ENCODE data around the gene CD86. TPM values are rescaled to one million over a fixed set of nuclear protein-coding genes. Genes with fewer than 3 reads are reported as not detected.

Gene CD86, protein sequence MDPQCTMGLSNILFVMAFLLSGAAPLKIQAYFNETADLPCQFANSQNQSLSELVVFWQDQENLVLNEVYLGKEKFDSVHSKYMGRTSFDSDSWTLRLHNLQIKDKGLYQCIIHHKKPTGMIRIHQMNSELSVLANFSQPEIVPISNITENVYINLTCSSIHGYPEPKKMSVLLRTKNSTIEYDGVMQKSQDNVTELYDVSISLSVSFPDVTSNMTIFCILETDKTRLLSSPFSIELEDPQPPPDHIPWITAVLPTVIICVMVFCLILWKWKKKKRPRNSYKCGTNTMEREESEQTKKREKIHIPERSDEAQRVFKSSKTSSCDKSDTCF
- under 1 TPM; 0.08 to 0.12 TPM for total RNA-seq

GRCh38 chr3:122055215-122055614 lies at the start of gene CD86:
TSS of gene CD86 (plus strand) at chr3:122055362. CDS start at chr3:122055490, 128 bp downstream.
- H3K4me1 Mint-ChIP-seq, result peaks cover 2% of the 10 kb centered on the region
- H3K9me3 Mint-ChIP-seq, result no peaks in the 10 kb centered on the region
- H3K4me3 Mint-ChIP-seq, result no peak within 1 kb of the TSS
- H3K27me3 Mint-ChIP-seq, result peaks cover 51% of the 10 kb centered on the region
- no peak for DNase-seq
- no peaks in the 10 kb centered on the region for H3K36me3 Mint-ChIP-seq
- H3K27ac Mint-ChIP-seq, result no peak within 1 kb of the TSS

GRCh38 chr3:122006267-122006666 lies 48.9 kb upstream of the CD86 start:
- Mint-ChIP-seq H3K27me3 (peaks cover 35% of the 10 kb centered on the region), H3K27ac (no peak overlapping the region), H3K4me1 (peaks cover 12% of the 10 kb centered on the region), H3K9me3 (no peaks in the 10 kb centered on the region), H3K36me3 (no peaks in the 10 kb centered on the region), H3K4me3 (no peak overlapping the region)
- DNase-seq, result no peak

DNA sequence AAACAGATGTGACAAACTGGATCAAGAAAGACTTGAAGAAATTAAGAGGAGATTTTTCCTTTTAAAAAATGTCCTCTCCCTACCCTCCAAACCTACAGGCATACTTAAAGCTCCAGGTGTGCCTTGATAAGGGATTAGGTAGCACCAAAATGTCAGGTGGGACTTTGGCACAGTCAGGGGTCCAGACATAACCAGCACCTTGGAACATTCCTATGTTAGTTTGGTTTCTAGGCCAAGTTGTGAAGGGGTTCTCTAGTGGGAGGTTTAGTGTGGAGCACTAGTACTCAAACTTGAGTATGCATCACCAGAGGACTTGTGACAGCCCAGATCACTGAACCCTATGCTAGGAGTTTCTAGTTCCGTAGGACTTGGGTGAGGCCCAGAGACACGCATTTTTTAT lies 47.0 kb upstream of the CD86 start:
- Mint-ChIP-seq H3K36me3 (no peaks in the 10 kb centered on the region), H3K27ac (no peak overlapping the region), H3K9me3 (no peaks in the 10 kb centered on the region), H3K4me1 (peaks cover 15% of the 10 kb centered on the region), H3K4me3 (no peak overlapping the region), H3K27me3 (peaks cover 27% of the 10 kb centered on the region)
- DNase-seq, result no peak

GRCh38 chr3:122010506-122010905 lies 44.7 kb upstream of the CD86 start:
- Mint-ChIP-seq H3K4me3 (no peak overlapping the region), H3K4me1 (peaks cover 5% of the 10 kb centered on the region), H3K27me3 (peaks cover 17% of the 10 kb centered on the region), H3K9me3 (no peaks in the 10 kb centered on the region), H3K36me3 (no peaks in the 10 kb centered on the region), H3K27ac (no peak overlapping the region)
- no peak for DNase-seq

GRCh38 chr3:122011396-122011795 lies 43.8 kb upstream of the CD86 start:
- Mint-ChIP-seq H3K36me3 (no peaks in the 10 kb centered on the region), H3K27me3 (peaks cover 19% of the 10 kb centered on the region), H3K27ac (no peak overlapping the region), H3K9me3 (no peaks in the 10 kb centered on the region), H3K4me1 (peaks cover 5% of the 10 kb centered on the region), H3K4me3 (no peak overlapping the region)
- DNase-seq, result no peak

DNA sequence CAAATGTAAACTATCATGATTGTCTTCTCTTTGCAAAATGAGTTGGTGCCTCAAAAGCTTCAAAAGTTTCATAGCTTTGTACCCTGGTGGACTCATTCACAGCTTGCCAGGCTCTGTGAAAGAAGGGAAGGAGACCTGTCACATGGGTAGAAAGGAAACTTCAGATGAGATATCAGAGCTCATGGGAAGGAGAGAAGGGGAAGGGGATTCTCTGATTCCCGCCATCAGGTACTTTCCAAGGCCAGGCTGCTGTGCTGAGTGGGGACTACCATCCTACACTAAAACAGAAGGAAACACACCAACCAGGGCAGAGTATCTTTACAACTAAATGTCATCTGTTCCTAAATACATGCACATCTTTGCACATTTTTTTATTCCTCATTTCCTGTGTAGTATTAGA lies 42.3 kb upstream of the CD86 start:
- peaks cover 5% of the 10 kb centered on the region for H3K4me1 Mint-ChIP-seq
- H3K27ac Mint-ChIP-seq, result no peak overlapping the region
- no peak overlapping the region for H3K4me3 Mint-ChIP-seq
- no peaks in the 10 kb centered on the region for H3K9me3 Mint-ChIP-seq
- DNase-seq, result no peak
- no peaks in the 10 kb centered on the region for H3K36me3 Mint-ChIP-seq
- peaks cover 30% of the 10 kb centered on the region for H3K27me3 Mint-ChIP-seq

GRCh38 chr3:122013448-122013925 lies 41.7 kb upstream of the CD86 start:
- Mint-ChIP-seq H3K36me3 (no peaks in the 10 kb centered on the region), H3K4me3 (no peak overlapping the region), H3K4me1 (peaks cover 5% of the 10 kb centered on the region), H3K27me3 (peaks cover 35% of the 10 kb centered on the region), H3K9me3 (no peaks in the 10 kb centered on the region), H3K27ac (no peak overlapping the region)
- no peak for DNase-seq

DNA sequence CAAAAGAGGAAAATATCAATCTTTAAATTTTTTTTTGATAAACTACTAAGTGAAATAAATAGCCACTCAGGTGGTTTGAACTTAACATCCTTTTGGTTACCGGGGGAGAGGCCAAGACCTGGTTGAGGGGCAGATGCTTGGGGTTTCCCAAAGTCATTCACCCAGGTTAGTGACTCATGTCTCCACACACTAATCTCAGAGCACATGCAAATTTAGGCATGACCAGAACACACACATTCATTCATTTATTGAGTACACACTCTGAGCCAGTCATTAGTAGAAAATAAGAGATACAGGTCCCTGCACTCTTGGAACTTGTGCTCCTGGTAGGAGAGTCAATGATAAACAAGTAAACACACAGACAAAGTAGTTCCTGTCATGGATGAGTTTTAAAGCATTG lies 40.4 kb upstream of the CD86 start:
- DNase-seq, result peak; percentile 21

DNA sequence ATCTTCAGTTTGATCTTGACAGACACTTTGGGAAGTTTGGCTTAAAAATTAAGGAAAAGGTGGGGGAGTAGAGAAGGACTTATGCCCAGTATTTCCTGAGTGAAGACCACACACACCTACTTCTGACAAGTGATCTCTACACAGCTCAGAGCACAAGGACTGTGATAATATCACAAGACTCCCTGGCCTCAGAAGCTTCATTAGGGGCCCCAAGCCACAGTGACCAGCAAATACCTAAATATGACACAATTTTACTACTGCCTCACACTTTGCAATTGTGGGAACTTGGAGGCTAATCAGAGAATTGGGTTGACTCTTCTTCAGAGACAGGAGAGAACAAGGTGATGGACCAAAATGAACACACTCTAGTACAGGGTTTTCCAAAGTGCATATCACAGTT lies 35.7 kb upstream of the CD86 start:
- Mint-ChIP-seq H3K27me3 (peaks cover 64% of the 10 kb centered on the region), H3K4me1 (peaks cover 2% of the 10 kb centered on the region), H3K36me3 (no peaks in the 10 kb centered on the region), H3K4me3 (no peak overlapping the region), H3K9me3 (no peaks in the 10 kb centered on the region), H3K27ac (no peak overlapping the region)
- no peak for DNase-seq

More for the DNA sequence above, 40.4 kb upstream of the CD86 start:
- Mint-ChIP-seq H3K4me3 (no peak overlapping the region), H3K9me3 (no peaks in the 10 kb centered on the region), H3K36me3 (no peaks in the 10 kb centered on the region), H3K4me1 (peaks cover 5% of the 10 kb centered on the region), H3K27ac (no peak overlapping the region), H3K27me3 (peaks cover 47% of the 10 kb centered on the region)

DNA sequence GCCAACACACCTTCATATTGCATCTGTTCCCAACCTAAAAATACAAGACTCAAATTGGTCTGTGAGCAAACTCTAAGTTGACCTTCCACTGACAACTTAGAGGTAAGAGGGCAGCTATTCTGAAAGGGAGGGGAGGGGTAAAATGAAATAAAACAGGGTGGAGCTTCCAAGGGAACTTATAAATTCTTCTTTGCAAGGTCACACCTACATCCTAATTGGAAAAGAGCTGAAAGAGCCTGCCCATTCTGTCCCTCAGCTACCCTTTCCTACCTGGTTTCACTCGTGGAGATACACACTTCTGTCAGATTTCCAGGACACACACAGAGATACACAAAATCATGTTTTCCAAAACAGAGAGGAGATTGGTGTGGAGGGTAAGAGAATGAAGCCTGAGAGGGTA lies 34.1 kb upstream of the CD86 start:
- H3K36me3 Mint-ChIP-seq, result no peaks in the 10 kb centered on the region
- no peak overlapping the region for H3K27ac Mint-ChIP-seq
- DNase-seq, result no peak
- H3K9me3 Mint-ChIP-seq, result no peaks in the 10 kb centered on the region
- H3K27me3 Mint-ChIP-seq, result peaks cover 61% of the 10 kb centered on the region
- no peaks in the 10 kb centered on the region for H3K4me1 Mint-ChIP-seq
- no peak overlapping the region for H3K4me3 Mint-ChIP-seq

DNA sequence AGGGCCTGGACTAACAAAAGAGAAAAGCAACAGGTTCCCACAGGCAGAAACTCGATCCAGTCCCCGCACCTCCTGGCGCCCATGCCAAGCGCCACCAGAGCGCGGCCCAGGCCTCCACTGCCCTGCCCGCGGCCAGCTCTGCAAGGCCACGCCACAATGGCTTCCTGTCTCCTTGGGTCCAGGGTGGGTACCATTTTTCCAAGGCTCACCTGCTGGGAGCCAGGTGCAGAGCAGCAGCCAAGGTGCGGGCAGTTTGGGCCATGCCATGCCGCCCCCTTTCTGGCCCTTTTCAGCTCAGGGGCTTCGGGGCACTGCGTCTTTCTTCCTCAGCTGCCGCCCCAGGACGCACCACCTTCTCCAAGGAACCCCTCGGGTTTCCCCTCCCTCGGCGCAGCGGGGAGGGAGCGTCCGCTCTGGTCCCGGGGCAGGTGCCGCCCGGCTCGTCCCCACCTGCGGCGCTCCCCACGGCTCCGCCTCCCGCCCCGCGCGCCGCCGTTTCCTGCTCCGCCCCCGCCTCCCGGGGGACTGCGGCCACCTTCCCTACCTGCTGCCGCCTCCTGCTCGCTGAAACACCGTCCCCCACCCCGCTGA lies 33.3 kb upstream of the CD86 start, which contains the start of gene ILDR1:
Gene ILDR1, minus strand, starts transcription at position 437 of the 591 bp plus-strand sequence. Its CDS starts 170 bp downstream, at position 267.
- Mint-ChIP-seq H3K36me3 (no peaks in the 10 kb centered on the region), H3K27me3 (peaks cover 56% of the 10 kb centered on the region), H3K4me3 (peak within 1 kb of the TSS; percentile 44), H3K27ac (no peak within 1 kb of the TSS), H3K4me1 (no peaks in the 10 kb centered on the region), H3K9me3 (no peaks in the 10 kb centered on the region)
- peak; percentile 29 for DNase-seq

- H3K9me3 Mint-ChIP-seq, result no peaks in the 10 kb centered on the region
- no peak for DNase-seq
- H3K36me3 Mint-ChIP-seq, result no peaks in the 10 kb centered on the region
- no peak overlapping the region for H3K4me3 Mint-ChIP-seq
- H3K4me1 Mint-ChIP-seq, result no peaks in the 10 kb centered on the region
- no peak overlapping the region for H3K27ac Mint-ChIP-seq
- H3K27me3 Mint-ChIP-seq, result peaks cover 42% of the 10 kb centered on the region
Measured at GRCh38 chr3:122023335-122023910, 31.7 kb upstream of the CD86 start.

DNA sequence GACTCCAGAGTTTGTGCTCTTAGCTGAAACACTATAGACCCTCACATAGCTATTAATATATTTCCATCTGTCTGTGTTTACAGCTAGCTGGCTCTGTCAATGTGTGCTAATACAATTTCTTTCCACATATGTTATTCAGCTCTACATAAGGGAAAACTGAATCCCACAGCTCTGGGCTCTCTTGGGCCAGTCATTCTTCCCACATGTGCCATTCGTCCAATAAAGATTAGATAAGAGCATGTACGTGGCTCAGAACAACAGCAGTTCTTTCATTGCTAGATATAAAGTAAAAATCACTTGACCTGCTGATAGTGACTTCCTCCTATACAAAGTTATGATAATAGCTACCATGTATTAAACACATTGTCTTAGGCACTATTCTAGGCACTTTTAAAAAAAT lies 30.4 kb upstream of the CD86 start:
- no peaks in the 10 kb centered on the region for H3K36me3 Mint-ChIP-seq
- no peak overlapping the region for H3K4me3 Mint-ChIP-seq
- peaks cover 2% of the 10 kb centered on the region for H3K4me1 Mint-ChIP-seq
- DNase-seq, result no peak
- no peaks in the 10 kb centered on the region for H3K9me3 Mint-ChIP-seq
- no peak overlapping the region for H3K27ac Mint-ChIP-seq
- peaks cover 29% of the 10 kb centered on the region for H3K27me3 Mint-ChIP-seq

- H3K4me3 Mint-ChIP-seq, result no peak overlapping the region
Measured at GRCh38 chr3:122025296-122025695, 29.9 kb upstream of the CD86 start.

GRCh38 chr3:122030381-122031122 lies 24.6 kb upstream of the CD86 start:
- H3K36me3 Mint-ChIP-seq, result no peaks in the 10 kb centered on the region
- H3K27me3 Mint-ChIP-seq, result peaks cover 4% of the 10 kb centered on the region
- H3K4me1 Mint-ChIP-seq, result peaks cover 15% of the 10 kb centered on the region
- peaks cover 5% of the 10 kb centered on the region for H3K9me3 Mint-ChIP-seq
- H3K4me3 Mint-ChIP-seq, result no peak overlapping the region
- H3K27ac Mint-ChIP-seq, result peak overlapping the region; percentile 76
- peak; percentile 9 for DNase-seq

More at GRCh38 chr3:122025296-122025695, 29.9 kb upstream of the CD86 start:
- H3K27ac Mint-ChIP-seq, result no peak overlapping the region
- H3K4me1 Mint-ChIP-seq, result peaks cover 7% of the 10 kb centered on the region
- no peaks in the 10 kb centered on the region for H3K36me3 Mint-ChIP-seq
- no peak for DNase-seq
- no peaks in the 10 kb centered on the region for H3K9me3 Mint-ChIP-seq
- H3K27me3 Mint-ChIP-seq, result peaks cover 24% of the 10 kb centered on the region
